ENCODE results near the gene TMEM9. TPM values are rescaled to one million over a fixed set of nuclear protein-coding genes. Genes with fewer than 3 reads are reported as not detected.
A peak's percentile ranks its signal among the peaks of the same experiment; 100 is the strongest.

Gene TMEM9
- total RNA-seq, 2 experiments from 2014 or later = 28.7 to 30.6 TPM

DNA sequence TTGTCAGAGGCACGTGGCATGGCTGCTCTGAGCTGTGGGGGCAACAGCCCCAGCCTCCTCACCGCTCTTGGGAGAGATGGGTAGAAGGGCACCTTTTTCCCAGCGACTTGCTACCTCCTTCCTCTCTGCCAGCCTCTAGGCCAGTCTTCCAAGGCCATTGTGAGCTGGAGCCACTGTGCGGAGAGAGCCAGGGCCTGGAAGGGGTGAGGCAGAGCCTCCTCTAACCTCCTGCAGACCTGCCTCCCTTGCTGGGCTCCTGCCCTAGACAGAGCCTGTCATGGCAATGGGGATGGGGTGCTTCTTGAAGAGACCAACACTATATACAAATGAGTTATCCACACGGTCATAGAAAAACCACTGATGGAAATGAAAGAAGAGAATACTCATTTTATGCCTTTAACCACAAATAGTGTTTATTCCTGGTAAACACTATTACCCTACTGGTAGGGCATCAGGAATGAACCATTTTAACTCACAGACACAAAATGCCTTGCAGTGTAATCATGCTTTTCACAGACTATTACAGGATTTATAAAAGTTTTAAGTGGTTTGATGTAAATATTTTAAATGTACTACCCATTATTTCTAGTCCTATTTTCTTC is 31.4 kb upstream of the TMEM9 start:
- CTCF ChIA-PET = interaction anchor here (1.2 kb wide), 1 partner anchor 36 kb away, joined by 3 read pairs; no protein-coding TSS in a partner anchor
- POLR2A ChIA-PET = no interaction called here
- no peaks in the 10 kb centered on the region for H3K9me3 Mint-ChIP-seq
- H3K27ac Mint-ChIP-seq = no peak overlapping the region
- intact Hi-C loops (cut with micrococcal nuclease) = no loop called here
- H3K4me1 Mint-ChIP-seq (ENCODE audit: low read depth) = no peaks in the 10 kb centered on the region
- peak; percentile 61 for ATAC-seq
- DNase-seq = no peak
- H3K36me3 Mint-ChIP-seq (ENCODE audit: low read depth) = no peaks in the 10 kb centered on the region
- H3K27me3 Mint-ChIP-seq = peaks cover 22% of the 10 kb centered on the region
- no peak overlapping the region for H3K4me3 Mint-ChIP-seq
- TF ChIP-seq, protein P1, sequence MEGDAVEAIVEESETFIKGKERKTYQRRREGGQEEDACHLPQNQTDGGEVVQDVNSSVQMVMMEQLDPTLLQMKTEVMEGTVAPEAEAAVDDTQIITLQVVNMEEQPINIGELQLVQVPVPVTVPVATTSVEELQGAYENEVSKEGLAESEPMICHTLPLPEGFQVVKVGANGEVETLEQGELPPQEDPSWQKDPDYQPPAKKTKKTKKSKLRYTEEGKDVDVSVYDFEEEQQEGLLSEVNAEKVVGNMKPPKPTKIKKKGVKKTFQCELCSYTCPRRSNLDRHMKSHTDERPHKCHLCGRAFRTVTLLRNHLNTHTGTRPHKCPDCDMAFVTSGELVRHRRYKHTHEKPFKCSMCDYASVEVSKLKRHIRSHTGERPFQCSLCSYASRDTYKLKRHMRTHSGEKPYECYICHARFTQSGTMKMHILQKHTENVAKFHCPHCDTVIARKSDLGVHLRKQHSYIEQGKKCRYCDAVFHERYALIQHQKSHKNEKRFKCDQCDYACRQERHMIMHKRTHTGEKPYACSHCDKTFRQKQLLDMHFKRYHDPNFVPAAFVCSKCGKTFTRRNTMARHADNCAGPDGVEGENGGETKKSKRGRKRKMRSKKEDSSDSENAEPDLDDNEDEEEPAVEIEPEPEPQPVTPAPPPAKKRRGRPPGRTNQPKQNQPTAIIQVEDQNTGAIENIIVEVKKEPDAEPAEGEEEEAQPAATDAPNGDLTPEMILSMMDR (IDR thresholded peaks at IDR 0.05) = no peak

GRCh38 chr1:201185123-201185453 is 30.8 kb upstream of the TMEM9 start:
- intact Hi-C loops (cut with micrococcal nuclease) = no loop called here
- POLR2A ChIA-PET = no interaction called here
- TF ChIP-seq, protein P1 (IDR thresholded peaks at IDR 0.05) = no peak
- DNase-seq (no peak), ATAC-seq (no peak)
- peaks cover 22% of the 10 kb centered on the region for H3K27me3 Mint-ChIP-seq
- no peaks in the 10 kb centered on the region for H3K9me3 Mint-ChIP-seq
- no peaks in the 10 kb centered on the region for H3K36me3 Mint-ChIP-seq (ENCODE audit: low read depth)
- no peak overlapping the region for H3K4me3 Mint-ChIP-seq
- CTCF ChIA-PET = no interaction called here
- no peak overlapping the region for H3K27ac Mint-ChIP-seq
- no peaks in the 10 kb centered on the region for H3K4me1 Mint-ChIP-seq (ENCODE audit: low read depth)

DNA sequence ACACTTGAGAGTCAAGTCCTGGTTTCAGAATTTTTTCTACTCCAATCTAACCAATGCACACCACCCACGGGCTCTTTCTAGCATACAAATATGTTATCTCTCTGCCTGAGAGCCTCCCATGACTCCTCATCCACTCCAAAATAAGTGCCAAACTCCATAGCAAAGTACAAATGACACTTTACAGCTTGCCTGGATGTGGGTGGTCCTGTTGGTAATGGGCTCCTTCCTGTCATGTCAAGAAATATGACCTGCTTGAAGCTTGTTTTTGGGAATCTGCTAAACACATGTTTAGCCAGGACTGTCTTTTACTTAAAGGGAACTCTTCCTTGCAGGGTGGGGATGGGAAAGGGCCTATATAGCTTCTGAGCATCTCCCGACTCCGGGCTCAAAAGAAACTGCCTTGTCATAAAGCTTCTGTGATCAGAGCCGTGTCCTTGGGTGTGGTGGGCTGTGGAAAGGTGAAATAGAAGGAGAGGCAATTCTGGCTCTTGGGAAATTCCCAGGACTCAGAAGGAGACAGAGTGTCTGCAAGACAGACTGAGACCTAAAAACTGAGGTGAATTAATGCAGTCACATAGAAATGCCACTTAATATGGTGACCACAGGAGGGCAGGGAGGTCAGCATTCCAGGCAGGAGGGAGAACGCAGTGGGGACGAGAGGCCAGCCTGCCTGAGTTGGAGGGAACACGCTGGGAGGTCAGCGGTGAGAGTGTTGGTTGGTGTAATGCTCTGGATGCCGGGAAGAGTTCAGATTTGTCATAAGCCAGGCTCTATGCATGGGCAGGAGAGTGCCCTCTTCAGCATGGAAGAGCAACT is 30.2 kb upstream of the TMEM9 start:
- CTCF ChIA-PET = no interaction called here
- no peaks in the 10 kb centered on the region for H3K36me3 Mint-ChIP-seq (ENCODE audit: low read depth)
- no peak overlapping the region for H3K27ac Mint-ChIP-seq
- no peak for DNase-seq
- no peak overlapping the region for H3K4me3 Mint-ChIP-seq
- intact Hi-C loops (cut with micrococcal nuclease) = no loop called here
- H3K9me3 Mint-ChIP-seq = no peaks in the 10 kb centered on the region
- peak; percentile 34 for ATAC-seq
- H3K4me1 Mint-ChIP-seq (ENCODE audit: low read depth) = no peaks in the 10 kb centered on the region
- peaks cover 25% of the 10 kb centered on the region for H3K27me3 Mint-ChIP-seq
- POLR2A ChIA-PET = no interaction called here
- TF ChIP-seq, protein P1 (IDR thresholded peaks at IDR 0.05) = no peak

GRCh38 chr1:201183753-201184152 is 29.5 kb upstream of the TMEM9 start:
- Mint-ChIP-seq H3K9me3 (peaks cover 2% of the 10 kb centered on the region), H3K36me3 (ENCODE audit: low read depth) (no peaks in the 10 kb centered on the region), H3K27ac (no peak overlapping the region), H3K27me3 (peaks cover 29% of the 10 kb centered on the region), H3K4me3 (no peak overlapping the region), H3K4me1 (ENCODE audit: low read depth) (no peaks in the 10 kb centered on the region)
- ATAC-seq = no peak
- intact Hi-C loops (cut with micrococcal nuclease) = no loop called here
- POLR2A ChIA-PET = no interaction called here
- CTCF ChIA-PET = interaction anchor here (1.5 kb wide), 1 partner anchor 9 kb away, joined by 3 read pairs; no protein-coding TSS in a partner anchor
- TF ChIP-seq, protein P1 (IDR thresholded peaks at IDR 0.05) = no peak
- DNase-seq = no peak

GRCh38 chr1:201183209-201183608 is 28.9 kb upstream of the TMEM9 start:
- Mint-ChIP-seq H3K9me3 (peaks cover 2% of the 10 kb centered on the region), H3K4me1 (ENCODE audit: low read depth) (no peaks in the 10 kb centered on the region), H3K27ac (no peak overlapping the region), H3K27me3 (peaks cover 27% of the 10 kb centered on the region), H3K36me3 (ENCODE audit: low read depth) (no peaks in the 10 kb centered on the region), H3K4me3 (no peak overlapping the region)
- ATAC-seq = no peak
- ChIA-PET CTCF (interaction anchor here (1.5 kb wide), 1 partner anchor 9 kb away, joined by 3 read pairs; no protein-coding TSS in a partner anchor), POLR2A (no interaction called here)
- intact Hi-C loops (cut with micrococcal nuclease) = no loop called here
- DNase-seq = no peak
- TF ChIP-seq, protein P1 (IDR thresholded peaks at IDR 0.05) = no peak
